Keratinocyte (primary cell): ENCODE measurements around the gene RGS6. TPM values are rescaled to one million over a fixed set of nuclear protein-coding genes. Genes with fewer than 3 reads are reported as not detected.

Source experiments
- DNase-seq: peaks from one replicate; pipeline ENCODE4 v3.0.0-alpha.2; 2011; ENCODE audit warnings: low read depth, missing footprints, low spot score
- FAIRE-seq: peaks from 2 replicates; lab custom pipeline; 2011; peaks lifted over from hg19 to GRCh38; lab: Jason Lieb, UNC
- H2AFZ ChIP-seq: 2 replicates; pipeline ENCODE4 v1.6.0; 2012; ENCODE audit warnings: low read length, control low read depth, inconsistent platforms; ENCODE audit not compliant: control insufficient read depth
- H3K27ac ChIP-seq: 2 replicates; pipeline ENCODE4 v1.5.1; 2011; ENCODE audit warnings: low read length; ENCODE audit not compliant: control insufficient read depth, insufficient read depth
- H3K27me3 ChIP-seq: 3 replicates; pipeline ENCODE4 v1.6.0; 2011; ENCODE audit warnings: low read length; ENCODE audit not compliant: control insufficient read depth, insufficient read depth; ENCODE audit errors: extremely low read depth
- H3K36me3 ChIP-seq, 2 experiments: 2 replicates in 1 of 2; 3 replicates in 1 of 2; pipeline ENCODE4 v1.5.1; 2011; ENCODE audit warnings: low read length in 2 of 2, mild to moderate bottlenecking in 1 of 2; ENCODE audit not compliant: control insufficient read depth in 2 of 2, insufficient read depth in 2 of 2; ENCODE audit errors: extremely low read depth in 1 of 2
- H3K4me1 ChIP-seq: 3 replicates; pipeline ENCODE4 v1.5.1; 2011; ENCODE audit warnings: low read length; ENCODE audit not compliant: control insufficient read depth, insufficient read depth; ENCODE audit errors: extremely low read depth
- H3K4me2 ChIP-seq: 3 replicates; pipeline ENCODE4 v1.6.0; 2011; ENCODE audit warnings: low read depth, low read length; ENCODE audit not compliant: control insufficient read depth, insufficient read depth; ENCODE audit errors: extremely low read depth
- H3K4me3 ChIP-seq, 3 experiments: fragments of 200-600 bp in 1 of 3; sonication (generic) in 1 of 3; 2 replicates in 2 of 3; 3 replicates in 1 of 3; pipeline ENCODE4 v1.5.1; 2011 to 2016; ENCODE audit warnings: low read length in 3 of 3, mild to moderate bottlenecking in 3 of 3, control low read depth in 2 of 3, inconsistent platforms in 1 of 3, low read depth in 1 of 3, mixed read lengths in 1 of 3, mixed run types in 1 of 3, moderate library complexity in 1 of 3; ENCODE audit not compliant: control insufficient read depth in 2 of 3, insufficient read depth in 2 of 3; ENCODE audit errors: extremely low read depth in 1 of 3
- H3K79me2 ChIP-seq: 2 replicates; pipeline ENCODE4 v1.6.0; 2012; ENCODE audit warnings: low read length; ENCODE audit not compliant: control insufficient read depth, insufficient read depth
- H3K9ac ChIP-seq: 3 replicates; pipeline ENCODE4 v1.6.0; 2011; ENCODE audit warnings: low read length; ENCODE audit not compliant: control insufficient read depth, insufficient read depth; ENCODE audit errors: extremely low read depth
- H3K9me1 ChIP-seq: 3 replicates; pipeline ENCODE4 v1.6.0; 2011; ENCODE audit warnings: low read length; ENCODE audit not compliant: control insufficient read depth, insufficient read depth; ENCODE audit errors: extremely low read depth
- H3K9me3 ChIP-seq: 2 replicates; pipeline ENCODE4 v1.5.1; 2012; ENCODE audit warnings: low read depth, low read length; ENCODE audit not compliant: control insufficient read depth
- H4K20me1 ChIP-seq: 3 replicates; pipeline ENCODE4 v1.6.0; 2011; ENCODE audit warnings: low read length; ENCODE audit not compliant: control insufficient read depth, insufficient read depth; ENCODE audit errors: extremely low read depth
- EZH2 ChIP-seq: IDR thresholded peaks from one replicate; pipeline ENCODE4 v1.6.1; 2012; ENCODE audit warnings: inconsistent platforms, mild to moderate bottlenecking, low read length, moderate library complexity
- dilution Hi-C: fragments of 300-500 bp; cut with MboI; formaldehyde crosslinking; loops from one replicate; pipeline ENCODE4 v1.7.0; 2020; ENCODE audit warnings: low sequenced_read_pairs; ENCODE audit not compliant: extremely low pct_ligation_motif_present
- polyA plus RNA-seq, 5 experiments: library from polyadenylated mRNA; depleted of rRNA in 3 of 5; stranded (reverse) in 3 of 5; stranded (forward) in 1 of 5; unstranded in 1 of 5; fragments of >200 nt; gene quantifications; 1 replicate in 1 of 5; 2 replicates in 3 of 5; 3 replicates in 1 of 5; pipeline versions ENCODE4 v1.2.1 to v1.2.3, GENCODE V29; 2011 to 2012; ENCODE audit warnings: missing spikeins in 2 of 5, low read depth in 1 of 5, low replicate concordance in 1 of 5
- TF ChIP-seq, protein P1 (sequence below), 3 experiments: IDR thresholded peaks in 1 of 3; conservative IDR thresholded peaks in 1 of 3; optimal IDR thresholded peaks in 1 of 3; 2 replicates in 2 of 3; 3 replicates in 1 of 3; pipeline versions ENCODE3 to v1.5.1; 2011; ENCODE audit warnings: low read length in 3 of 3, mild to moderate bottlenecking in 3 of 3, moderate library complexity in 2 of 3, control low read depth in 1 of 3, inconsistent platforms in 1 of 3; ENCODE audit not compliant: insufficient read depth in 2 of 3; ENCODE audit errors: extremely low read depth in 1 of 3

Gene RGS6
- polyA plus RNA-seq, 1 donor (not counting 4 experiments of a cell fraction or from before 2014, with no cell fraction given): not detected

DNA sequence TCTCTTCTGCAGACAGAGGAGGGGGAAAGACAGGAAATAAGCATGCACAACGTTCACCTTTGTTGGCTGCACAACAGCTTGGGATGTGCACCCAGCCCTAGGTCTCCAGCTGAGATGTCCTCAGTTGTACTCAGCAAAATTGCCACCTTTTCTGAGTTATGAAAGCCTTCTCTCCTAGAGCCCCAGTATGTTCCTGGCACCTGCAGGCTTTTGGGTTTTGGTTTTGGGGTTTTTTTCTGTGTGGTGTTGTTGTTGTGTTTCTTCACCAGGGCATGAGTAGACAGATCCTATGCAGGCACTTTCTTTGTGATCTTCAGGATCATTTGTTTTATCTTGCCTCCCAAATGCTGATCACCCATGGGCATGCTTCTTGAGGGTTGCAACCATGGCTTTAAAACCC is 498.2 kb downstream of the RGS6 start:
- H3K36me3 ChIP-seq: no peaks in the 10 kb centered on the region
- DNase-seq (no peak), FAIRE-seq (no peak)
- no peaks in the 10 kb centered on the region for H3K9me1 ChIP-seq
- no peak overlapping the region for H3K4me2 ChIP-seq
- no peaks in the 10 kb centered on the region for H3K79me2 ChIP-seq
- no peaks in the 10 kb centered on the region for H3K4me1 ChIP-seq
- no peaks in the 10 kb centered on the region for H3K27me3 ChIP-seq
- no peaks in the 10 kb centered on the region for H3K9me3 ChIP-seq
- H4K20me1 ChIP-seq: no peaks in the 10 kb centered on the region
- H3K27ac ChIP-seq: no peak overlapping the region
- H3K9ac ChIP-seq: no peak overlapping the region
- no peak overlapping the region for H2AFZ ChIP-seq
- no peak for TF ChIP-seq EZH2
- TF ChIP-seq, protein P1, sequence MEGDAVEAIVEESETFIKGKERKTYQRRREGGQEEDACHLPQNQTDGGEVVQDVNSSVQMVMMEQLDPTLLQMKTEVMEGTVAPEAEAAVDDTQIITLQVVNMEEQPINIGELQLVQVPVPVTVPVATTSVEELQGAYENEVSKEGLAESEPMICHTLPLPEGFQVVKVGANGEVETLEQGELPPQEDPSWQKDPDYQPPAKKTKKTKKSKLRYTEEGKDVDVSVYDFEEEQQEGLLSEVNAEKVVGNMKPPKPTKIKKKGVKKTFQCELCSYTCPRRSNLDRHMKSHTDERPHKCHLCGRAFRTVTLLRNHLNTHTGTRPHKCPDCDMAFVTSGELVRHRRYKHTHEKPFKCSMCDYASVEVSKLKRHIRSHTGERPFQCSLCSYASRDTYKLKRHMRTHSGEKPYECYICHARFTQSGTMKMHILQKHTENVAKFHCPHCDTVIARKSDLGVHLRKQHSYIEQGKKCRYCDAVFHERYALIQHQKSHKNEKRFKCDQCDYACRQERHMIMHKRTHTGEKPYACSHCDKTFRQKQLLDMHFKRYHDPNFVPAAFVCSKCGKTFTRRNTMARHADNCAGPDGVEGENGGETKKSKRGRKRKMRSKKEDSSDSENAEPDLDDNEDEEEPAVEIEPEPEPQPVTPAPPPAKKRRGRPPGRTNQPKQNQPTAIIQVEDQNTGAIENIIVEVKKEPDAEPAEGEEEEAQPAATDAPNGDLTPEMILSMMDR (optimal IDR thresholded peaks at IDR 0.05 in 1 of 3, IDR thresholded peaks at IDR 0.05 in 1 of 3, conservative IDR thresholded peaks at IDR 0.05 in 1 of 3; ENCODE audit: extremely low read depth in 1 of 3, insufficient read depth in 2 of 3, low read length in 3 of 3): no peak
- no peak overlapping the region for H3K4me3 ChIP-seq
- dilution Hi-C loops: no loop called here

DNA sequence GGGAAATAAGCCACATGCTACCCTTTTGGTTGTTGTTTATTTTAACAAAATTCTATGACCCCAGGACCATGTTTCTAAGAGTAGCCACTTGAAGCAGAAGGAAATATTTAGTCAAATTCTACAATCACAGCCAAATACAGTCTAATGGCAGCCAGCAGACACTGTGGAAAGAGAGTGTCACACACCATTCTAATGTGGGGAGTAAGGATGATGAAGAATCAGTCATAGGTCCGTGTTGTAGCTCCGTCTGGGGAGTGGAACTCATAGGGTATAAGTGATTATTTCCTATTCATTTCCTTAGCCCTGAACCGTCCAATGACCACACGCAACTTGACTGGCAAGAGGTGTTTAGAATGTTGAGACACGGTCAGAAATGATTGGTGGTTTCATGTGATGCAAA is 500.5 kb downstream of the RGS6 start:
- no peak for TF ChIP-seq EZH2
- TF ChIP-seq, protein P1 (optimal IDR thresholded peaks at IDR 0.05 in 1 of 3, IDR thresholded peaks at IDR 0.05 in 1 of 3, conservative IDR thresholded peaks at IDR 0.05 in 1 of 3; ENCODE audit: extremely low read depth in 1 of 3, insufficient read depth in 2 of 3, low read length in 3 of 3): no peak
- dilution Hi-C loops: no loop called here
- H3K9me3 ChIP-seq: no peaks in the 10 kb centered on the region
- H3K4me2 ChIP-seq: no peak overlapping the region
- H3K4me3 ChIP-seq: no peak overlapping the region
- H3K4me1 ChIP-seq: no peaks in the 10 kb centered on the region
- H3K79me2 ChIP-seq: no peaks in the 10 kb centered on the region
- H3K9ac ChIP-seq: no peak overlapping the region
- H2AFZ ChIP-seq: no peak overlapping the region
- no peaks in the 10 kb centered on the region for H3K36me3 ChIP-seq
- H3K9me1 ChIP-seq: no peaks in the 10 kb centered on the region
- H4K20me1 ChIP-seq: no peaks in the 10 kb centered on the region
- H3K27me3 ChIP-seq: no peaks in the 10 kb centered on the region
- no peak overlapping the region for H3K27ac ChIP-seq
- FAIRE-seq: no peak
- DNase-seq: no peak
